ENCODE results near the gene YPEL1. TPM values are rescaled to one million over a fixed set of nuclear protein-coding genes. Genes with fewer than 3 reads are reported as not detected.

The YPEL1 gene
- 1.5 and 2.3 TPM in 2 replicates for total RNA-seq
- polyA plus RNA-seq = 0.36 and 0.51 TPM in 2 replicates
- polyA plus RNA-seq (2012) = 0.49 and 0.89 TPM in 2 replicates
- polyA minus RNA-seq (ENCODE audit: low replicate concordance) = 0.96 TPM in 1 of 2 replicates, not detected in the other

GRCh38 chr22:21735200-21736083 lies at the start of gene YPEL1:
Gene YPEL1, minus strand, starts transcription at chr22:21735794. Its CDS starts 25,050 bp downstream, at chr22:21710744.
- peak within 1 kb of the TSS; percentile 52 for H3K9ac ChIP-seq (ENCODE audit: insufficient read depth, low read length)

GRCh38 chr22:21780259-21780658 lies 44.7 kb upstream of the YPEL1 start:
- Histone ChIP-seq H3K9ac (ENCODE audit: insufficient read depth, low read length) (no peak overlapping the region), H3K4me1 (ENCODE audit: control insufficient read depth, extremely low read depth, insufficient read depth, low read length) (peaks cover 6% of the 10 kb centered on the region), H3K4me2 (ENCODE audit: extremely low read depth, insufficient read depth, low read length) (no peak overlapping the region), H3K4me3 (replicated peaks in 1 of 4; ENCODE audit: control extremely low read depth in 1 of 4, insufficient read depth in 1 of 4, low read depth in 3 of 4, low read length in 4 of 4) (no peak overlapping the region), H3K36me3 (ENCODE audit: control insufficient read depth, insufficient read depth, low read length) (peaks cover 3% of the 10 kb centered on the region), H3K27me3 (ENCODE audit: control insufficient read depth, insufficient read depth, low read length) (no peaks in the 10 kb centered on the region), H3K9me3 (ENCODE audit: control insufficient read depth, insufficient read depth, low read depth, low read length) (no peaks in the 10 kb centered on the region), H2AFZ (ENCODE audit: low read length) (no peak overlapping the region), H3K79me2 (ENCODE audit: control insufficient read depth, insufficient read depth, low read length) (peaks cover under 1% of the 10 kb centered on the region), H4K20me1 (ENCODE audit: control insufficient read depth, extremely low read depth, insufficient read depth, low read length) (no peaks in the 10 kb centered on the region), H3K27ac (ENCODE audit: insufficient read depth, low read length) (no peak overlapping the region)
- no peak for TF ChIP-seq EZH2 (IDR thresholded peaks at IDR 0.05; ENCODE audit: low read length, missing control alignments)
- no peak for TF ChIP-seq CTCF (conservative IDR thresholded peaks at IDR 0.05 in 1 of 2, IDR thresholded peaks at IDR 0.05 in 1 of 2; ENCODE audit: low read depth in 1 of 2, low read length in 2 of 2)
- no peak for DNase-seq (ENCODE audit: low read depth in 2 of 2)

More at GRCh38 chr22:21735200-21736083, at the start of gene YPEL1:
- peaks cover 6% of the 10 kb centered on the region for H3K4me1 ChIP-seq (ENCODE audit: control insufficient read depth, extremely low read depth, insufficient read depth, low read length)
- no peaks in the 10 kb centered on the region for H3K27me3 ChIP-seq (ENCODE audit: control insufficient read depth, insufficient read depth, low read length)
- H3K4me3 ChIP-seq (replicated peaks in 1 of 4; ENCODE audit: control extremely low read depth in 1 of 4, insufficient read depth in 1 of 4, low read depth in 3 of 4, low read length in 4 of 4) = peak within 1 kb of the TSS; percentile 29 to 70 (median 52)
- no peaks in the 10 kb centered on the region for H3K9me3 ChIP-seq (ENCODE audit: control insufficient read depth, insufficient read depth, low read depth, low read length)
- H4K20me1 ChIP-seq (ENCODE audit: control insufficient read depth, extremely low read depth, insufficient read depth, low read length) = no peaks in the 10 kb centered on the region
- no peaks in the 10 kb centered on the region for H3K79me2 ChIP-seq (ENCODE audit: control insufficient read depth, insufficient read depth, low read length)
- DNase-seq (ENCODE audit: low read depth in 2 of 2) = peak; percentile 94 to 95
- TF ChIP-seq CTCF (conservative IDR thresholded peaks at IDR 0.05 in 1 of 2, IDR thresholded peaks at IDR 0.05 in 1 of 2; ENCODE audit: low read depth in 1 of 2, low read length in 2 of 2) (no peak), EZH2 (IDR thresholded peaks at IDR 0.05; ENCODE audit: low read length, missing control alignments) (no peak)
- peak within 1 kb of the TSS; percentile 96 for H3K4me2 ChIP-seq (ENCODE audit: extremely low read depth, insufficient read depth, low read length)
- H2AFZ ChIP-seq (ENCODE audit: low read length) = peak within 1 kb of the TSS; percentile 86
- H3K36me3 ChIP-seq (ENCODE audit: control insufficient read depth, insufficient read depth, low read length) = no peaks in the 10 kb centered on the region
- no peak within 1 kb of the TSS for H3K27ac ChIP-seq (ENCODE audit: insufficient read depth, low read length)

- H3K36me3 ChIP-seq (ENCODE audit: control insufficient read depth, insufficient read depth, low read length) = no peaks in the 10 kb centered on the region
- DNase-seq (ENCODE audit: low read depth in 2 of 2) = no peak
- no peak overlapping the region for H3K4me2 ChIP-seq (ENCODE audit: extremely low read depth, insufficient read depth, low read length)
- no peaks in the 10 kb centered on the region for H3K9me3 ChIP-seq (ENCODE audit: control insufficient read depth, insufficient read depth, low read depth, low read length)
- H2AFZ ChIP-seq (ENCODE audit: low read length) = no peak overlapping the region
- H3K9ac ChIP-seq (ENCODE audit: insufficient read depth, low read length) = no peak overlapping the region
- no peak overlapping the region for H3K4me3 ChIP-seq (replicated peaks in 1 of 4; ENCODE audit: control extremely low read depth in 1 of 4, insufficient read depth in 1 of 4, low read depth in 3 of 4, low read length in 4 of 4)
- no peaks in the 10 kb centered on the region for H3K27me3 ChIP-seq (ENCODE audit: control insufficient read depth, insufficient read depth, low read length)
- no peaks in the 10 kb centered on the region for H3K79me2 ChIP-seq (ENCODE audit: control insufficient read depth, insufficient read depth, low read length)
- H3K27ac ChIP-seq (ENCODE audit: insufficient read depth, low read length) = no peak overlapping the region
- peaks cover 6% of the 10 kb centered on the region for H3K4me1 ChIP-seq (ENCODE audit: control insufficient read depth, extremely low read depth, insufficient read depth, low read length)
- TF ChIP-seq CTCF (conservative IDR thresholded peaks at IDR 0.05 in 1 of 2, IDR thresholded peaks at IDR 0.05 in 1 of 2; ENCODE audit: low read depth in 1 of 2, low read length in 2 of 2) = no peak
- TF ChIP-seq EZH2 (IDR thresholded peaks at IDR 0.05; ENCODE audit: low read length, missing control alignments) = no peak
- no peaks in the 10 kb centered on the region for H4K20me1 ChIP-seq (ENCODE audit: control insufficient read depth, extremely low read depth, insufficient read depth, low read length)
Observed at GRCh38 chr22:21779444-21779843, 43.9 kb upstream of the YPEL1 start.

All from fibroblast of lung (primary cell).